NCI-H1417 treated with DMSO at 0.1 percent for 48 hours (cell line): ENCODE data around the gene ASIC2.

Source experiments
- DNase-seq: peaks from one replicate; lab custom pipeline; 2025; lab: John Stamatoyannopoulos, UW

The ASIC2 gene

DNA sequence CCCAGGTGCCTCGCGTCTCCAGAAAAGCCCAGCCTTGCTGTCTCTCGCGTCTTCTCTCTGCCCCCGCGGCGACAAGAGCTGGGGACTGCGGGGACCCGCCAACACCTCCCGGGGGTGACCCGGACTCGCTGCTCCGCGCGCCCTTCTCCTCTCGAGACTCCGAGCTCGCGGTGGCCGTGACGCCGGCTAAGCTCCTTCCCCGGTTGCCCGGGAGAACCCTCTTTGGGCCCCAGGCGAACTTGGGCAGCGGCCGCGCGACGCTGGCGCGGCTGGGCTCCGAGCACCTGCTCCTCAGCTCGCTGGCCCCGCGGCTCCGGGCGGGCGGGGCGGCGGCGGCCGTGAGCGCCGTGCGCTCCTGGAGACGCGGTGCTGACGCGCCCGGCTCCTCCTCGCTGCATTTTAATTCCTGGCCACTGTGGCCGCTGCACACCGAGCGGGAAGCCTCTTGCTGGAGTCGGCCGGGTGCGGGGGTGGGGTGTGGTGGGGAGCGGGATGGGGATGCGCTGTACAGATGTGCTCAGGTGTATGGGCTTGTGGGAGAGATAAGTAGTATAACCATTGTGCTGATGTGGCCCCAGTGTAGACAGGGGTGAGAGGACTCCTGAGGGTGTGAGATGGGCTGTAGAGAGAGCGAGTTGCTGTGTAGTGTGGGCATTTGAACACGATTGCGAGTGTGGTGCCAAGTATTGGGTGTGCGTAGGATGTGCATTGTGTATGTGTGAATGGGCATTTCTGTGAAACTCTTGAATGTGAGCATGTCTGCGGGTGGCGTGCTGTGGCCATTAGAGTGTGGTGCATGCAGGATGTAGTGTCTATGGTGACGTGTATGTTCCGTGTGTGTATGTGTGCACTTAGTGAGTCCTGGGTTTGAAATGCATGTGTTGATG, at the start of gene ASIC2:
Gene ASIC2, minus strand, starts transcription at position 315 of the 887 bp plus-strand sequence.
- DNase-seq = no peak

DNA sequence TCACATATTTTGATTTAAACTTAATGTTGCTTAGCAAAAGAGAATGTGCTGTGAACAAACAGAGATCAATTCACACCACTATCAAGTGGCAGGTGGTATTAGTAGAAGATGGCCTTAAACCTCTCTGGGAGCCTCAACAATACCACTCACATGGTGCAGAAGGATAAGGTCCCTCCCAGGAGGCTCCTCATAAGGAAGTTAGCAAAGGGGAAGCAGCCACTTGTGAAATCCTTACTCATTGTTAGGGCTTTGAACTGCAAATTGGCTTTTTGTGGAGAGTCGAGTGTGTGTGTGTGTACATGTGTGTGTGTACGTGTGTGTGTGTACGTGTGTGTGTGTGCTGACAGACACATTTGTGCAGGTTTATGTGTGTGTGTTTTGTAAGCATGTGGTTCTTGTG, 48.9 kb upstream of the ASIC2 start:
- DNase-seq = no peak

DNA sequence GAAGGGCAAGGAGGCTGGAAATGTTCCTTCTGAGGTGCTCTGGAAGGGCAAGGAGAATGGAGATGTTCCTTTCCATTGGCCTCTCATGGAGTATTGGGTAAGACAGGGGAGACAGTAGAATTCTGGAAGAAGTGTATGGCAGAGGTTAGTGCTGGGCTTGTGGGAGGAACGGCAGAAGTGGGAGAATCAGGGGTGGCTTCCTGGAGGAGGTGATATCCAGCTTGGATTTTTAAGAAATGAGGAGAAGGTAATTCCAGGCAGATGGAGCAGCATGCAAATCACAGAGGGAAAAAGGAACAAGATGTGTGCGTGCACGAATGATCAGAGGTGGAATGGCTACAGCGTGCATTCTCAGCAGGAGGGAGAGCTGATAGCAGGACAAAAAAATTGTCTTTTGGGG, 45.1 kb upstream of the ASIC2 start:
- no peak for DNase-seq

DNA sequence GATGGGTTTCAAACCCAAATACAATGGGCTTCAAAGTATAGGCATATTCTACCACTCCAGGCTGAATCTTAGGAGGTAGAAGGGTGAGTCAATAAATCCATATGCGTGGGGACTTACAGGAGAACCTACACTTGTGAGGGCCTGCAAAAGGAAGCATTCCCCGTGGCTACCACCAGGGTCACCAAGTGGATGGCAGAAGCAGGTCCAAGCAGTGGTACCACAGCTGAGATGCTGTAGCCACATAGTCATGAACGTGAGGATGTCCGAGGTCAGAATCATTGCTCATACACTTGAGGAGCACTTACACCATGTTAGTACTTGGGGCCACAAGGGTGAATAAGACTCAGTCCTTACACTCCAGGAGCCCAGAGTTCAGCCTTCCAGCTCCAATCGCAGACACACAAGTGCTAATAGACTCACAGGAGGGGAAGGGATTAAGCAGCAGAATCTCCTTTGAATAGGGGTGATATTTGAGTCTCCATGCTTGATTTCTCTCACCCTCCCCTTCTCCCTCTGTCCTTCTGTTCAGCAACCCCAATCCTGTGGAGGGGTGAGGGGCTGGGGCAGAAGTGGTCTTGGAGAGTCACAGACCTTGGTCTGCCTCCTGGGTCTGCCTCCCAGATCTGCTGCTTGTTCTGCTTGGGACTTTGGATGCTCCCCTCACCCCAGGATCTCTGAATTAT, 42.5 kb upstream of the ASIC2 start:
- DNase-seq = no peak

DNA sequence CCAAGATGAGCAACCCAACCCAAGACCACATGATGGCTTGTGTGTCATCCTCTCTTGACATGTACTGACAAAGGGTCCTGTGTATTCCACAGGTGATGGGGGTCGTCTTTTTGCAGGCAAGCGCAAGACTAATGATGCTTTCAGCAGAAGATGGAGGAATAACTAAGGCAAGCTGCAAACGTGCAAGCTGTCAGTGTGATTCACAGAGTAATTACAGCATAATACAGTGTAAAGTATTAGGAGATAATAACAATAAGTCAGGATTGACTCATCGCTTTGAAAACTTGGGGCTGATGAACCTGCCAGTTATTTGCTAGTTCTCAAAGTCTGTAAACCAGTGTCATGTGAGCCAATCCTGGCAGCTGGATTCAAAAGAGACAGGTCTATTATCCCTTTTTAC, 41.6 kb upstream of the ASIC2 start:
- DNase-seq = no peak

DNA sequence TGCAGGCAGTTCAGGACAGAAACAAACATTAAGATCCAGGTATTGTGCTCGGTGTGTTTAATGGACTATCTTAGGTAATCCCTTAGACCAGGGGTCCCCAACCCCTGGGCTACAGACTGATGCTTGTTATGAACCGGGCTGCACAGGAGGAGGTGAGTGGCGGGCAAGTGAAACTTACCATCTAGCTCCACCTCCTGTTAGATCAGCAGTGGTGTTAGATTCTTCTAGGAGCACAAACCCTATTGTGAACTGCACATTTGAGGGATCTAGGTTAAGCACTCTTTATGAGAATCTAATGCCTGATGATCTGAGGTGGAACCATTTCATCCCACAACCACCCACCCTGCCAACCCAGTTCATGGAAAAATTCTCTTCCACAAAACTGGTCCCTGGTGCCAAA, 37.8 kb upstream of the ASIC2 start:
- no peak for DNase-seq

DNA sequence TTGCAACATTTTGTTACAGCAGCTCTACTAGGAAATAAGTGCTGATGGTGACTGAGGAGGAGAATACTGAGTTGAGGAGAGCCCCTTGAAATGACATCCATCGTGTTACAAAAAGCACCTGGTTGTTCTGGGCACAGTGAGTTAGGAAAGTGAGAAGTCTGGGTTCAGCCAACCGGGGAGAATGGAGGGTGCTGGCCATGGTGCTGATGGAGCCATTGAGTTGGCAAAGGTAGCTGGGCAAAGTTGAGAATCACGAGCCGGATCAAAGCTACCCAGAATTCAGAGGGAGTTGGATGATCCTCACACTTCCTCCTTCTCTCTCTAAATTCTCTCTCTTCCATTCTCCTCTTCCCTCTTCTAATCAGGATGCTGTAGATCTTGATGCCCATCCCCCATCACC, 35.0 kb upstream of the ASIC2 start:
- DNase-seq = no peak

DNA sequence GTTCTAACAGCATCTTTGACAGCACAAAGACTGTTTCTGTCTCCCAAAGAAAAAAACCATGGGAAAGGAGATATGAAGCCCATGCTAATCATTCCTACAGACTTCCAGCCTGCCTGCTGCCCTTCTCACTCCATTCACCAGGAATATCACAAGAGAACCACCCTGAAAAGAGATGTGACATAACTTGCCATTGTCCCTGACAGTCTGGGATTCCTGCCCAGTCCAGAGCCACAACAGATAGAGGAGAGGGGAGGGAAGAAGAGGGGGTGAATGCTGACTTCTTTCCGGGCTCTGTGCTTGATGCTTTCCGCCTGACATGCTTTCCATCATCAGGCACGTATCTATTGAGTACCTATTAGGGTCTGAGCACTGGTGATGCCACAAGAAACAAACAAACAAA, 31.6 kb upstream of the ASIC2 start:
- DNase-seq = no peak

DNA sequence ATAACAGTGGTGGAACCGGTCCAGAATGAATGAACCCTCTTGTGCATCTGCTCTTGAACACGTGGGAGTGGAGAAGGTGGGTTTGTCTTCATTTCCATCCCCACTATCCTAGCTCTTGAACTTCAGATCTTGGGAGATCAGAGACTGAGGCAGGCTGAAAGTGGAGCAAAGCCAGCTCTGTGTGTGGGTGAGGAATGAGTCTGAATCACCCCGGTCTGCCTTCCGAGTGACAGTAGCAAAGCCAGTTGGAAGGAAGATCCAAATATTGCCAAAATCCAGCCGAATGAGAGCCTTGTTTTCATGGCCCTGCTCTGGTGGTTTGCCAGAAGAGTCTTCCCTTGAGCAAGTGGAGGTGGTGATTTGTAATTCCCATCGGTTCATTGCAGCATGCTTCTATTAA, 29.0 kb upstream of the ASIC2 start:
- DNase-seq = no peak

DNA sequence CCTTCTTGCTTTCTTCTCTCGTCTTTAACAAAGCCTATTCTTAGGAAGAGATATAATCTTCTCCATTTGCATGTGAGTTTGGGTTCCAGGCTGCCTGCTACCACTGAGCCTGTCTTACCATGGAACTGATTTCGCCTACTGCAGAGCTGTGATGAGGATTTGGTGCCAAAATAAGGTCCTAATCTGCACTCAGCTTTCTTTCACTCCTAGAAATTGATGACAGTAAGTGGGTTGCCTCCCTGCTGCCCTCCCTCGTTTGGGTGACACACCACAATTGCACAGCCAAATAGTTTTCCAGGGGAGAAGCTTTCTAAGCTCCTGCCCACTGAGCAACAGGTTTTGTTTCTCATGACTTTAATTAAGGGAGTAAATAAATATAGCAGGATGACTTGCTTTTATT, 25.1 kb upstream of the ASIC2 start:
- no peak for DNase-seq

DNA sequence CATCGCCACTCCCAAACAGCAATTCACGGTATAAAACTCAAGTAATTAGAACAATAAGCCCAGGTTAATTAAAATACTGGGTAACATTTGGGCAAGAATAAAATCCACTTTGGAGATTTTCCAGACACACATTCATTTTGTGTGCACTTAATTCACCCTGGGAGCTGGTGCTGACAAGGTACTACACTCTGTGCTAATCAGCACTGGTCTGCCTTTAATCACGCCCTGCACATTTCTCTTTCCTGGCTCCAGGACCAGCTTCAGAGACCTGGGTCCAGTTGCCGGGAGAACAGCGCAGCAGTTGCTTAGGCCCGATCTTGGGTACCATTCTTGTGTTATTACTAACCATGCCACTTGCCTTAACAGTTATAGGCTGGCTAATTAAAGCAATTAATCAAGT, 23.7 kb upstream of the ASIC2 start:
- DNase-seq = no peak

DNA sequence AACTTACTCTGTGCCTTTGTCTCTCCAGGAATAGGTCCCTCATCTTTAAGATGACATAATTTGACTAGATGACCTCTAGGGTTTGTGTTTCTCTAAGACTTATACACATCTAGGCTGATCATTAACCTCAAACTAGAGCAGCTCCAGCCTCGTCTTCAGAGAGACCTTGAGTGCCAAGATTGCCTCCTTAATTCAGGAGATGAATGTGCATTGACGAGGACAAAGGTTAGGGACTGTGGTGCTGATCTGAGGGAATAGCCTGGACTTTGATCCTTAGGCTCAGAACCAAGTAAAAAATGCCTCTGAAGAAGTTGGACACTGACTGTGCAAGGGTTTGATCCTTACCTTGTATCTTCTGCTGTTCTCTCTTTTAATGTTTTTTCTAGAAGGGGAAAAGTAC, 17.2 kb upstream of the ASIC2 start:
- DNase-seq = no peak

DNA sequence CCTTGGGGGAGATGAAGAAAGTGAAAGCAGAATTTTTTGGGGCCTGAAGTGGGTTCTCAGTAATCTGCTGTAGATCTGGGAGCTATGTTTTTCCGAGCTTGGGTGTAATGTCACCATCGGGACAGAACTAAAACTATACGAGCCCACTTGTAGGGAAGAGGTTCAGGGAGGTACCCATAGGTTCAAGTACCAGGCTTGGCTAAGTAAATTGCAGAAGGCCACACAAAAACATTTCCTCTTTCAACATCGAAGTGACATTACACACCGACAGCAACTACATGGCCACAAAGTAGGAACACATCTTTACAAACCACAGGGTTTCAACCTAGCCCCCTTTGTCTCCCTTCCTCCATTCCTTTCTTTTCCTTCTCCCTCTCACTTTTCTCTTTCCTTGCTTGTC, 10.2 kb upstream of the ASIC2 start:
- no peak for DNase-seq

DNA sequence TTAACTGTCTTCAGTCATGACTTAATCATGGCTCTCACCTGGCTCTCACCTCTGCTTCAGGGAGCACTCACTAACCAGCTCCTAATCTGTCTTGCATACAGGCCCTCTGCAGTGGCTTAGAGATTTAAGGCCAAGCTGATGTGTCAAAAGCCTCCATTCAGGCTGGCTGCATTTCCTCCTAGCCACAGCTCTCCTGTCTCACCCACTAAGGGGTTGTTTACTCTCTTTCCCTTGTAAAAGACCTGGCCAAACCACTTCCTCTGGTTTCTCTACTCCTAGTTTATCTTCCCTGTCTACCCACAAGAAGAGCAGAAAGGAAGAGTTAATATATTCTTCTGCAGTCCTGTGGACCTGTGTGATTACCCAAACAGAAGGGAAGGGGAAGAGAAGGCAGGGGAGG, 9.3 kb upstream of the ASIC2 start:
- no peak for DNase-seq

DNA sequence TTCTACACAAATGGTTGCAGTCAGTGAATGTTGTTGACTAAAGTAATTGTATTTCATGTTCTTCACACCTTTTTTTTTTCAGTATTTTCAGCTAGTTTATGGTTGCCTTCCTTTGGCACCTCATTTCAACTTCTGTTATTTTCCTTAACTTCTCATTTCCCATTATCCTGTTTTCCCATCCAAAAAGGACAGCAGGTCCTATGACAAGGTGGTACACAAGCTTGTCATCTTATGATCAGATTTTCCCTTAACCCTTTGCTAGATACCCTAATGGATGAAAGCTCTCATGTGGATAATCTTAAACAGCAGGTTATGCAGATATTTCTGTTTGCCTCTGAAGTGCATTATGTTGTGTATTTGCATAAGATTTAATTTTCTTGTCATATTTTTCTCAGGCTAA, 7.1 kb upstream of the ASIC2 start:
- no peak for DNase-seq

DNA sequence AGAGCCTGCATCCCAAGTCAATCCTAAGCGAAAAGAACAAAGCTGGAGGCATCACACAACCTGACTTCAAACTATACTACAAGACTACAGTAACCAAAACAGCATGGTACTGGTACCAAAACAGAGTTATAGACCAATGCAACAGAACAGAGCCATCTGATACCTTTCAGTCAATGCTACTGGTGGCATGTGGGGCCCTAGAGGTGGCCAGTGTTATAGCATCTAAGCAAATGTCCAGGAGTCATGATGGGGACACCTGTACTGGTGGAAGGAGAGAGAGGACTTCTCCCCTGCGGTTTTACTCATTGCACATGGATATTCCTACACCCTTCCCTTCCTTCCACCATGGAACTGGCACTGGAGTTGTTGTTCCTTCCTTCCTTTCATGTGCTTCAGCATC, 6.0 kb upstream of the ASIC2 start:
- DNase-seq = no peak

DNA sequence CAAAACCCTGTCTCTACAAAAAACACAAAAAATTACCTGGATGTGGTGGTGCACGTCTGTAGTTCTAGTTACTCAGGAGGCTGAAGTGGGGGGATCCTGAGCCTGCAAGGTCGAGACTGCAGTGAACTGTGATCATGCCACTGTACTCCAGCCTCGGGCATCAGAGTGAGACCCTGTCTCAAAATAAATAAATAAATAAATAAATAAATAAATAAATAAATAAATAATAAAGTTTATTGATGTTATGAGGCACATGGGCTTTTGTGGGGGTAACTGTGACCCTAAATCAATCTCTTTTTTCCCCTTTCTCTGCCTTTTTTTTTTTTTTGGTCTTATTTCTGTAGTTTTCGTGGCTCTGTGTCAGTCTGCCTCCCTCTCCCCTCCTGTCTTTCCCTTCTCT, 4.5 kb upstream of the ASIC2 start:
- DNase-seq = no peak

DNA sequence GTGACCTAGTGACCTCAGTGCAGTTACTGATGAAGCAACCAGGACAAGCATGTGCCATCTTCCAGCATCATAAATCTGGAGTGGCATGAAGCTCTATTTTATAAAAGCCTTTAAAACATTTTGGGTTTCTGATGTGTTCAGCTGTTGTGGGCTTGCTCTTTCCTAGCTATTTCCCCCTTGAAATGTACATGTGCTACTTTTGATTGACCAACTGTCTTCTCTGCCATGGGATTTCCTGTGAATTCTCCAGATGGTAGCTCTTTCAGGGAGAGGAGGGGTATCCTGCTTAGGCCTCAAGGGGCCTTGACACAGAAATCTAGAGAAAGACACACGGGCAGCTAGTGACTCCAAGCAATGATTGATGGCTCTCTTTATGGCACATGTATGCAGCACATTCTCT, 1.9 kb upstream of the ASIC2 start:
- no peak for DNase-seq

DNA sequence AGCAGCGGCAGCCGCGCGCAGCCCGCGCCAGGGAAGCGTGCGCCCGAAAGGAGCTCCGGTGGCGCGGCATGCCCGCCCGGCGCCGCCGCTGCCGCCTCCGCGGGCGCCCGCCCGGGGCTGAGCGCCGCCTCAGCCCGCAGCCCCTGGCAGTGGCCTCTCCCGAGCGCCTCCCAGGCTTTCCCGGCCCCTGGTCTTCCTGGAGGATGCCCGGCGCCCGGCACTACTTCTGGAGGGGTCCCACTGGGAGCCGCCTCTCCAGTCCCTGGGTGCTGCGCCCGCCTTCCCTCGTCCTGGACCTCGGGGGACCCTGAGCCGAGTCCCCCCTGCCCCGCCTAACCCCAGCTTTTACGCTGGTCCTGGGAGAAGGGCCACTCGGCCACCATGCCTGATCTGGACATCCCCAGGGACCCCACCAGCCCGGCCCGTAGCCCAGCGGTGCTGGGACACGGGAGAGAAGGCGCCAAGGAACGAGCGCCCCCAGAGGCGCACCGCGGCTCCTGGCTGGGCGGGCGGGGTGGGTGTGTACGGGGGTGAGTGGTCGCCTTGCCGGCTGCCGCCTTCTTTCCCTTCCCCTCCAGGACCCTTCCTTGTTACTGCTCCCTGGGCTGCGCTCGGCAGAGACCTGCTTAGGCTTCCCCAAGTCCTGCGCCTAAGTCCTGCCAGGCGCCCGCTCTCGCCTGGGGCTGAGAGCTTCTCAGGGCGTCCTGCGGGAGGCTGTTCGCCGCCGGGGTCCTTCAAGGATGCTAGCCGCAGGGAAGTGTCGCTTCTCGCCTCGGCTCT, 704 bp downstream of the ASIC2 start:
- DNase-seq = no peak

DNA sequence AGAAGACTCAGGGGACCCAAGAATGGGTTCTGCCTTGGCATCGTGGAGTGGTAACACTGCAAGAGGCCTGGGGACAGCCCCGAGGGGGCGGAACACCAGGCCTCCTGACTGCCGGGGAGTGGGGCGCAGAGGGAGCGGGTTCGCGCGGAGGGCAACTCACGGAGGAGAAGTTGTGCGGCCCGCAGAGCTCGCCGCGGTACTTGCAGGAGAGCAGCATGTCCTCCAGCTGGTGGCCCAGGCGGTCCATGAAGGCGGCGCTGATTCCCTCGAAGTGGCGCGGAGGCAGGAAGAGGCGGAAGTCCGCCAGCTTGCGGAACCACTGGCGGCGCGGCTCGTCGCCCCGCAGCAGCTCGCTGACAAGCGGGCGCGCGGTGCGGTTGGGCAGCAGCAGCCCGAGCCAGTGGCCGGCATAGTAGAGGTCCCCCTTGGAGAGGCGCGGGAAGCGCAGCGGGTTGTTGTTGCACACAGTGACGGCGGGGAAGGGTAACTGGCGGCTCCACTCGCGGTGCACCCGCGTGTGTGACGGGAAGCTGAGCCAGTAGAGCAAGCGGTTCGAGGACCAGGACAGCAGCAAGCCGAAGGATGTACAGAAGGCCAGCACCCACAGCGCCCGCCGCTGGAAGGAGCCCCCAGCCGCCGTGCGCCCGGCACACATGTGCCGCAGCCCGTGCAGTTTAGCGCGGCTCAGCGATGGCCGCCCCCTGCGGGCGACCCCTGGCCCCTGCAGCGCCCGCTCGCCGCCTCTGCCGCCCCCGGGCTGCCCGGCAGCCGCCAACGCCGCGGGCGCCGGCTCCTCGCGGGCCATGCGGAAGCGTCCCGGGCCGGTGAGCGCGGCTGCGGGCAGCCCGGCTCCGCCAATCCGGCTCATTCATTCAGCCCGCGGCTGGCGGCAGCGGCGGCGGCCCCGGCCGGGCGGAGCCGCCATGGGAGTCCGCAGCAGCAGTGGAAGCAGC, 1.6 kb downstream of the ASIC2 start:
- no peak for DNase-seq

DNA sequence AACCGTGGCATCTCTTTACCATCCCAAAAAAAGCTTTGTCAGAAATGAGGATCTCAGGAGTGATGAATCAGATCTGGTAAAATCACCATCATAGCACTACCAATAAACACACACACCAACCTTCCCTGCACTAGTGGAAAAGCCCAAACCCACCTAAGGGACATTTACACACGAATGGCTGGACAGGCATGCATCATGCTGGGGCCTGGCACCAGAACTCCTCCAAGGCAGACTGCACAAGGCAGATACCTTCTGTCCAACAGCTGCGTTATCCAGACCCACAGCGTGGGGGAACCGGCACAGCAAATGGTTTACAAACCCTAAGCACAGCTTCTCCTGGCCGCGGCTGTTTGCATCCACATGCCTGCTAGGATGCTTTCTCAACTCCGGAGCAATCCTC, 2.8 kb downstream of the ASIC2 start:
- DNase-seq = no peak

DNA sequence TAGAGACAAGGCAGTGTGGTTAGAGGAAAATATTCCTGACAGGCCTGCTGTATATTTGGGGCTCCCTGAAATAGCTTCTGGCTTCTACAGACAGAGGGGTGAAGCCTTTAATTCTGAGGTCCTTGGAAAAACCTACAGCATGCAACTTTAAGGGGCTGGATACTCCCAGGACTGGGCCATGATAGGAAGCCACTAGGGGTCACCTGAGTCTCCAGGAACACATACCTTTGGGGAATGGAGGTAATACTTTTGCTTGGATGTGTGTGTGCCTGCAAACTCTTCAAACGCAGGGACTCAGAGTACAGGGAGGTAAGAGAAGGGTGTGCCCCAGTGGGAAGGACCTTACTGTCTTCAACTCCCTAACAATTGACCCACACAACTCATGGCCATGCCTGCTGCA, 4.1 kb downstream of the ASIC2 start:
- DNase-seq = no peak
